Immature natural killer cell (primary cell): ENCODE measurements around the gene BPIFB3. TPM values are rescaled to one million over a fixed set of nuclear protein-coding genes. Genes with fewer than 3 reads are reported as not detected.

Source experiments
- DNase-seq, 3 donors: peaks; one replicate each; pipeline ENCODE4 v3.0.0; 2022; ENCODE audit warnings: mixed read lengths in 1 of 3
- H3K27ac Mint-ChIP-seq, 6 donors: one replicate each; pipeline ENCODE4 v1.8.0; 2020; ENCODE audit warnings: mixed read lengths in 6 of 6, mild to moderate bottlenecking in 5 of 6, inconsistent platforms in 4 of 6, moderate library complexity in 3 of 6
- H3K27me3 Mint-ChIP-seq, 3 donors: one replicate each; pipeline ENCODE4 v1.8.0; 2020 to 2021; ENCODE audit warnings: low read depth in 3 of 3, mild to moderate bottlenecking in 3 of 3, mixed read lengths in 3 of 3, moderate library complexity in 3 of 3, inconsistent platforms in 1 of 3
- H3K36me3 Mint-ChIP-seq, 3 donors: one replicate each; pipeline ENCODE4 v1.8.0; 2020; ENCODE audit warnings: mixed read lengths in 3 of 3, inconsistent platforms in 2 of 3, mild to moderate bottlenecking in 2 of 3
- H3K4me1 Mint-ChIP-seq, 2 donors: one replicate each; pipeline ENCODE4 v1.8.0; 2020; ENCODE audit warnings: inconsistent platforms in 2 of 2, mild to moderate bottlenecking in 2 of 2, mixed read lengths in 2 of 2, moderate library complexity in 1 of 2
- H3K4me3 Mint-ChIP-seq, 5 donors: one replicate each; pipeline ENCODE4 v1.8.0; 2020; ENCODE audit warnings: mild to moderate bottlenecking in 5 of 5, mixed read lengths in 5 of 5, inconsistent platforms in 3 of 5, moderate library complexity in 3 of 5
- H3K9me3 Mint-ChIP-seq, 6 donors: one replicate each; pipeline ENCODE4 v1.8.0; 2020; ENCODE audit warnings: mild to moderate bottlenecking in 6 of 6, mixed read lengths in 6 of 6, inconsistent platforms in 4 of 6, moderate library complexity in 3 of 6
- polyA plus RNA-seq, 3 donors: library from polyadenylated mRNA; unstranded; fragments of 300-500 nt; fragmentation: Illumina TruSeq; gene quantifications; one replicate each; pipeline ENCODE4 v1.2.3, GENCODE V29; 2021

Gene BPIFB3
- polyA plus RNA-seq, 3 donors from 2014 or later: not detected

GRCh38 chr20:33010674-33011449, 42.8 kb upstream of the BPIFB3 start:
- DNase-seq: no peak
- H3K9me3 Mint-ChIP-seq: no peaks in the 10 kb centered on the region
- H3K4me3 Mint-ChIP-seq: no peak overlapping the region
- H3K27ac Mint-ChIP-seq: no peak overlapping the region
- peaks cover 0 to 2% (median 1%) of the 10 kb centered on the region in 3 donors for H3K27me3 Mint-ChIP-seq
- peaks cover 8 to 15% of the 10 kb centered on the region in 2 donors for H3K4me1 Mint-ChIP-seq
- H3K36me3 Mint-ChIP-seq: no peaks in the 10 kb centered on the region

- Mint-ChIP-seq H3K4me1 (peaks cover 8 to 15% of the 10 kb centered on the region in 2 donors), H3K36me3 (no peaks in the 10 kb centered on the region), H3K9me3 (no peaks in the 10 kb centered on the region), H3K27ac (peak overlapping the region in 2 of 6 donors; percentile 41 to 45), H3K27me3 (peaks cover 0 to 2% (median 1%) of the 10 kb centered on the region in 3 donors), H3K4me3 (no peak overlapping the region)
- DNase-seq: no peak
Observed at GRCh38 chr20:33012327-33013189, 41.1 kb upstream of the BPIFB3 start.

- H3K36me3 Mint-ChIP-seq: no peaks in the 10 kb centered on the region
- no peak for DNase-seq
- H3K27me3 Mint-ChIP-seq: peaks cover 0 to 2% (median 0%) of the 10 kb centered on the region in 3 donors
- no peak overlapping the region for H3K4me3 Mint-ChIP-seq
- H3K4me1 Mint-ChIP-seq: peaks cover 8 to 15% of the 10 kb centered on the region in 2 donors
- no peaks in the 10 kb centered on the region for H3K9me3 Mint-ChIP-seq
- H3K27ac Mint-ChIP-seq: no peak overlapping the region
Observed at GRCh38 chr20:33013701-33014326, 39.9 kb upstream of the BPIFB3 start.

GRCh38 chr20:33014336-33015113, 39.2 kb upstream of the BPIFB3 start:
- no peaks in the 10 kb centered on the region for H3K36me3 Mint-ChIP-seq
- peaks cover 8 to 15% of the 10 kb centered on the region in 2 donors for H3K4me1 Mint-ChIP-seq
- peak in 2 of 3 donors; percentile 2 to 3 for DNase-seq
- no peak overlapping the region for H3K27ac Mint-ChIP-seq
- no peaks in the 10 kb centered on the region for H3K9me3 Mint-ChIP-seq
- no peaks in the 10 kb centered on the region for H3K27me3 Mint-ChIP-seq
- H3K4me3 Mint-ChIP-seq: no peak overlapping the region

GRCh38 chr20:33015114-33015484, 38.6 kb upstream of the BPIFB3 start:
- Mint-ChIP-seq H3K4me1 (peaks cover 8 to 15% of the 10 kb centered on the region in 2 donors), H3K9me3 (no peaks in the 10 kb centered on the region), H3K4me3 (no peak overlapping the region), H3K27ac (no peak overlapping the region), H3K36me3 (no peaks in the 10 kb centered on the region), H3K27me3 (no peaks in the 10 kb centered on the region)
- no peak for DNase-seq

GRCh38 chr20:33015700-33016580, 37.8 kb upstream of the BPIFB3 start:
- Mint-ChIP-seq H3K4me1 (peaks cover 8 to 15% of the 10 kb centered on the region in 2 donors), H3K36me3 (no peaks in the 10 kb centered on the region), H3K9me3 (no peaks in the 10 kb centered on the region), H3K4me3 (no peak overlapping the region), H3K27ac (no peak overlapping the region), H3K27me3 (no peaks in the 10 kb centered on the region)
- no peak for DNase-seq

- no peaks in the 10 kb centered on the region for H3K9me3 Mint-ChIP-seq
- H3K27ac Mint-ChIP-seq: peak overlapping the region in 1 of 6 donors; percentile 56
- peaks cover 8 to 15% of the 10 kb centered on the region in 2 donors for H3K4me1 Mint-ChIP-seq
- H3K4me3 Mint-ChIP-seq: no peak overlapping the region
- peaks cover 0 to 2% (median 0%) of the 10 kb centered on the region in 3 donors for H3K27me3 Mint-ChIP-seq
- no peak for DNase-seq
- H3K36me3 Mint-ChIP-seq: no peaks in the 10 kb centered on the region
Observed at GRCh38 chr20:33016581-33017109, 37.1 kb upstream of the BPIFB3 start.

GRCh38 chr20:33017542-33017941, 36.2 kb upstream of the BPIFB3 start:
- Mint-ChIP-seq H3K27me3 (peaks cover 0 to 2% (median 0%) of the 10 kb centered on the region in 3 donors), H3K36me3 (no peaks in the 10 kb centered on the region), H3K4me1 (peaks cover 8 to 15% of the 10 kb centered on the region in 2 donors), H3K4me3 (no peak overlapping the region), H3K9me3 (no peaks in the 10 kb centered on the region), H3K27ac (no peak overlapping the region)
- DNase-seq: no peak

GRCh38 chr20:33018169-33018931, 35.4 kb upstream of the BPIFB3 start:
- no peaks in the 10 kb centered on the region for H3K36me3 Mint-ChIP-seq
- H3K27me3 Mint-ChIP-seq: peaks cover 0 to 2% (median 0%) of the 10 kb centered on the region in 3 donors
- H3K4me3 Mint-ChIP-seq: no peak overlapping the region
- H3K27ac Mint-ChIP-seq: no peak overlapping the region
- peaks cover 5 to 9% of the 10 kb centered on the region in 2 donors for H3K4me1 Mint-ChIP-seq
- DNase-seq: no peak
- H3K9me3 Mint-ChIP-seq: no peaks in the 10 kb centered on the region

- no peak for DNase-seq
- Mint-ChIP-seq H3K27me3 (peaks cover 0 to 2% (median 0%) of the 10 kb centered on the region in 3 donors), H3K9me3 (no peaks in the 10 kb centered on the region), H3K4me3 (no peak overlapping the region), H3K36me3 (no peaks in the 10 kb centered on the region), H3K4me1 (peaks cover 0 to 2% of the 10 kb centered on the region in 2 donors), H3K27ac (no peak overlapping the region)
Observed at GRCh38 chr20:33019465-33020277, 34.0 kb upstream of the BPIFB3 start.
